ENCODE data around the gene USP10. TPM values are rescaled to one million over a fixed set of nuclear protein-coding genes. Genes with fewer than 3 reads are reported as not detected.

USP10 gene
- total RNA-seq, 1 experiment from 2014 or later: 203 TPM

DNA sequence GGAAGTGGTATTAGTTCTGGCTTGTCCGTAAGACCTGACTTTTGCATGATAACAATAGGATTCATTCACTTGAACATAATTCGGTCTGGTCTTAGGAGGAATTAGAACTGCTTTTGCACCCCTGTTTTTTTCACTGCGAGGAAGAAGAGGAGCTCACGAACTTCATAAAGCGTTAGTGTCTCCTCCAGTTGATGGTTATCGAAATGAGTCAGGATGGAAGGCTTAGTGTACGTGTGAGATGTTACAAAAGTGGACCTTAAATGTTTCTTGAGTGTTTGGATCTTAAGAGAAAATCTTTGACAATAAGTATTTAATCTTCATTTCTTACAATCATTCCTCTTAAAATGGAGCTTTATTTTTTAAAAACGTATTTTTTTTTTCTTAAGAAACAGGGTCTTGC, 52.8 kb downstream of the USP10 start:
- Histone ChIP-seq H2AFZ (ENCODE audit: low read length) (no peak overlapping the region), H3K27me3 (ENCODE audit: insufficient read depth, low read length) (no peaks in the 10 kb centered on the region), H4K91ac (ENCODE audit: insufficient read length, low read depth, low read length) (no peak overlapping the region), H3K23ac (ENCODE audit: insufficient read length, low read depth, low read length) (no peak overlapping the region), H3K27ac (ENCODE audit: insufficient read length, low read depth, low read length) (no peak overlapping the region), H4K8ac (replicated peaks; ENCODE audit: insufficient read length, low read depth, low read length) (no peak overlapping the region), H3K18ac (ENCODE audit: insufficient read length, low read depth, low read length) (no peak overlapping the region), H2BK5ac (ENCODE audit: insufficient read length, low read length) (no peak overlapping the region), H4K5ac (ENCODE audit: insufficient read length, low read depth, low read length) (no peak overlapping the region), H3K23me2 (ENCODE audit: insufficient read length, low read depth, low read length, poor library complexity, severe bottlenecking) (no peaks in the 10 kb centered on the region), H3T11ph (ENCODE audit: low read length) (no peak overlapping the region), H2BK12ac (ENCODE audit: insufficient read length, low read depth, low read length) (no peak overlapping the region), H2AK5ac (ENCODE audit: insufficient read length, low read length) (no peak overlapping the region), H3K56ac (ENCODE audit: insufficient read length, low read depth, low read length) (no peak overlapping the region), H3K4me2 (ENCODE audit: insufficient read depth, insufficient read length, low read length) (no peak overlapping the region), H3K9me3 (ENCODE audit: control insufficient read depth, low read depth, low read length) (no peaks in the 10 kb centered on the region), H3K79me1 (ENCODE audit: insufficient read depth, low read depth, low read length, poor library complexity, severe bottlenecking) (no peaks in the 10 kb centered on the region), H3K9ac (ENCODE audit: extremely low read depth, insufficient read length, low read length) (no peak overlapping the region), H4K20me1 (ENCODE audit: control insufficient read depth, insufficient read depth, insufficient read length) (no peaks in the 10 kb centered on the region), H3K4ac (ENCODE audit: low read depth, low read length) (no peak overlapping the region), H3K79me2 (ENCODE audit: insufficient read depth, low read length) (peaks cover 23% of the 10 kb centered on the region; the same call in 1 of the 2 replicates), H2BK15ac (ENCODE audit: low read depth, low read length) (no peak overlapping the region), H2BK120ac (ENCODE audit: low read depth, low read length, poor library complexity, severe bottlenecking) (no peak overlapping the region), H2BK20ac (ENCODE audit: low read depth, low read length, poor library complexity, severe bottlenecking) (no peak overlapping the region), H3K4me1 (ENCODE audit: insufficient read depth, low read length) (no peaks in the 10 kb centered on the region; the same call in 1 of the 2 replicates), H3K14ac (ENCODE audit: insufficient read depth, low read length) (no peak overlapping the region)
- DNase-seq: no peak
- H3K27me3 Mint-ChIP-seq (ENCODE audit: low read depth): no peaks in the 10 kb centered on the region
- no peaks in the 10 kb centered on the region for H3K9me3 Mint-ChIP-seq
- H3K4me1 Mint-ChIP-seq: peaks cover 17 to 21% of the 10 kb centered on the region in 2 experiments
- peaks cover 0 to 7% (median 6%) of the 10 kb centered on the region in 3 experiments; a peak in 5 of 7 replicates for H3K36me3 Mint-ChIP-seq (ENCODE audit: insufficient read depth in 1 of 3, low read depth in 3 of 3)
- no peak overlapping the region for H3K27ac Mint-ChIP-seq
- no peak overlapping the region for H3K4me3 Mint-ChIP-seq
- WGBS (ENCODE audit: extremely low coverage, insufficient read length, low lambda C conversion rate): 100% methylated on average over 1 of the region's 8 CpGs
- no peak for TF ChIP-seq CTCF (conservative IDR thresholded peaks at IDR 0.05)

Data from H9 (cell line).